ENCODE measurements around the gene SLC16A5.
"Not testable (repeated sequence)": the region's sequence is repeated elsewhere in the genome, so short reads cannot be mapped to it uniquely, and the experiment has no call there.

SLC16A5 gene

DNA sequence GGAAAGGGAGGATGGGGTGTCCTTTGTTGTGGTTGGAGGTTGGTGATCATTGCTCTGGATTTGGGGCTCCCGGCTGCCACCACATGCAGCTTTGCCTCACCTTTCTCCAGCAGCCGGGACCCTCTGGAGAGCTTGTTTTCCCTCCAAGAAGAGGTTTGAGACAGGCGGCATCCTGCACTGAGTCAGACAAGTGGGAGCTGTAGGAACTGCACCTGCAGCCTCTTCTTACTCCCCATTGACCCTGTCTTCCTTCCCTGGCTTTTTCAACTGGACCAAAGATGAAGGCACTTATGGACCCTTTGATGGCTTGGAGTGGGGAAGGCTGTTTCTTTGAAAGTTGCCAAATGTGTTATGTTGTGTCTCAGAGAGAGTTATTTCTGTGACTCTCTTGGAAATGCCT, 24.1 kb upstream of the SLC16A5 start:
- no peak for DNase-seq (ENCODE audit: insufficient read length, low spot score)
- FAIRE-seq: no peak

DNA sequence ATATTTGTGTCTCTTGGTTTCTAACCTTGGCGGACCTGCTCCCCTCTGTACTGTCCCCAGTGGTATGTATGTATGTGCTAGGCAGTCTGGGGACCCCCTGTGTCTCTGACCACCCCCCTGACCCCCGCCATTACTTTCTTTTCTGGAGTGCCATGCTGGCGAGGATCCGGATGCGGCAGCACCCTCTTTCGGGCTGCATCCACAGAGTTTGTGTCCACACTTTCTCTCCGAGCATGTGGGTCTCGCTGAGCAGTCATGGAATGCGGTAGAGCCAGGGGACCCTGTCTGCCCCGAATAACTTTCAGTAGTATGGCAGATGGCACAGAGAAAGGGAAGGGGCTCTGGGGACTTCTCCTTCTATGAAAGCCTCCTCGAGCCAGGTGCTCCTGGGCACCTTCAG, 23.7 kb upstream of the SLC16A5 start:
- FAIRE-seq: no peak
- no peak for DNase-seq (ENCODE audit: insufficient read length, low spot score)

DNA sequence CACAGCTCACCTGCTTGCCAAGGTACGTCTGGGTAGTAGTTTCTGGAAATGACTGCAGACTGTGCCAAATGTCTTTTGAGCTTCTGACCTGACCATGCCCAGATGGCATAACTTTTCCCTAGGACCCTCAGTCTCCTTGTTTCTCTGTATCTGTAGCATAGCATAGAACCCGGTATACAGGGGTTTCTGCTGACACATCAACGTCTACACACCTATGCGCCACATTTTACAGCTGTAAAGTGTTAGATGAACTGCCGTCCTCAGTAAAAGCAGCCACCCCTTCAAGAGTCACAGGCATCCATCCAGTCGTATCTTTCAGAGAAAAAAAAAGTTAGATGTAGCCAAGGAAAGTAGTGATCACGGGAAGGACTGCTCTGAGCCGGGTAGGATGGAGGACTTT, 23.3 kb upstream of the SLC16A5 start:
- DNase-seq (ENCODE audit: insufficient read length, low spot score): no peak

DNA sequence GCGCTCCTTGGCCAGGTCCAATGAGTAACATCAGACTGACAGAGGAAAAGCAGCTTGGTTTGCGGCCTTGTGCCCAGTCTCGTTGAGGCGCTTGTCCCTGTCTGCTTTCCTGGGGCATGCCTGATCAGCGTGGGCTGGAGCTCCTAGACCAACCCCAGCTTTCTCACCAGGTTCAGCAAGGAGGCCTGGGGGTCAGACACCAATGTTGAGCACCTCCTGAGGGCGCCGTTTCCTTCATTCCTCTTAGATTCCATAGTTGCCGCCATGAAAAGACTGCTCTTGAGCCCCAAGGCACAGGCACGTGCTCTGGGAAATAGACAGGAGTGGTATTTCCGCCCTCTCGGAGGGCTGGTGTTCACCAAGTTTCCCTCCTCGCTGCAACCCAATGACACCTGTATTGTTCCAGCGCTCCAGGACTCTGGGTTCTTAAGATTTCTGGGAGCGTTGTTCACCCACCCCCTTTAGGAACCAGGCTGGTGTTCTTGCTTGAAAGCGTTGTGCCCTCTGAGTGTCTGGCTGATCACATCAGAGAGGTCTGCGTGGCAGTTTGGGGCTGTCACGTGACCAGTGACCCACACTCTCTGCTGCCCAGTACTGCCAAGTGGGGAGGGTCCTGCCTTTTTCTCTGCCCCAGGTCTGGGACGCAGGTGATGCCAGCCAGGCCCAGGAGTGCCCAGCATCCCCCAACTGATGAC, 22.7 kb upstream of the SLC16A5 start:
- no peak for FAIRE-seq
- DNase-seq (ENCODE audit: insufficient read length, low spot score): no peak

More for the DNA sequence above, 23.3 kb upstream of the SLC16A5 start:
- FAIRE-seq: no peak

DNA sequence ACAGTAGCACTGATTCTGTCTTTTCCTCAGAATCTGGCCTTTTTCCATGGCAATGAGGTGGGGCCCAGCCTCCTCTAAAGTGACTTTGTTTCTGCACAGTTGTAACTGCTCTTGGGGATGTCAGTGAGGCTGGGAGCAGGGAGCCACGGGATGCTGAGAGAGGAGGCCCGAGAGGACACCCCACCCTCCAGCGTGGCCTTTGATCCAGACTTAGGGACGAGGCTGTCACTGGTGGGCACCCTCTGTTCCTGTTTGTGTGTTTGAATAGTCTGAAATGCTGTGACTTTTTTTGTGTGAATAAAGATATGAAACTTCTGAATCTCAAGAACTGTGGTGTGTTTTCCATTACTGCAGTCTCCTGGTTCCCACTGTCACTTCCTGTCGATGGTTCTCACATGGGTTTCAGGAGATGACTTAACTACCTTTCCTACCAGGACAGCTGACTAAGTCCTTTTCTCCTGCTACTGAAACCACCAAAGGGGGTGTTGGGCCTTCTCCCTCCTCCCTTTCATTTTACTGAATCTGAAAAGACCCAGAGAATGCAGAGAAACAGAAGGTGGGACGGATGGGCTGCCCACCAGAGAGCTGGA, 22.1 kb upstream of the SLC16A5 start:
- FAIRE-seq (peak; percentile 88), DNase-seq (ENCODE audit: insufficient read length, low spot score) (no peak)

DNA sequence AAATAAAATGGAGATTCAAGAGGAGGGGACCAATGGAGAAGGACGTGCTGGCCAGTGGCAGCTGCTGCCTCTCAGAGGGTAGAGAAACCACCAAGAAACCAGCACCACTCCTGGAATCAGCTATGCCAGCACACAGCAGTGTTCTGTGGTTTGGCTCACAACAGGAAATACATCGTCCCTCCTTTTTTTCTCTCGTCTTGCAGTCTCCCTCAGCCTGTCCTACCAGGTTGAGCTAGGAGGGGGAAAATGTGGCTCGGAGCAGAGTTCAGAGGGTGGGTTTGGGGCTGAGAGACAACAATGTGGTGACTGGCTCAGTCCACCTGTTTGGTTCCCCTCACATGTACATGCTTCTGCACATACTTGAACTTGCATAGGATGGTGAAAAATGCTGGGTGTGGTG, 19.9 kb upstream of the SLC16A5 start:
- DNase-seq (ENCODE audit: insufficient read length, low spot score): no peak
- FAIRE-seq: no peak

DNA sequence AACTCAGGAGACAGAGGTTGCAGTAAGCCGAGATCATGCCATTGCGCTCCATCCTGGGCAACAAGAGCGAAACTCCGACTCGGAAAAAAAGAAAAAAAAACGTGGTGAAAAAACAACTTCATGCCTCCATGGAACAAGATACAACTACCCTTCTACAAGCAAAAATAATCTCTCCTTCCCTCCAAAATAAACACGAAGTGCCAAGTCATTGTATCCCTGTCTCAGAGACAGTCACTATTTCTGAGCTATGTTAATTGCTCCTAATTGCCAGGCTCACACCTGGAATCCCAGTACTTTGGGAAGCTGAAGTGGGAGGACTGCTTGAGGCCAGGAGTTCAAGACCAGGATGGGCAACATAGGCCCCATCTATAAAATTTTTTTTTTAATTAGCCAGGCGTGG, 19.0 kb upstream of the SLC16A5 start:
- no peak for FAIRE-seq

DNA sequence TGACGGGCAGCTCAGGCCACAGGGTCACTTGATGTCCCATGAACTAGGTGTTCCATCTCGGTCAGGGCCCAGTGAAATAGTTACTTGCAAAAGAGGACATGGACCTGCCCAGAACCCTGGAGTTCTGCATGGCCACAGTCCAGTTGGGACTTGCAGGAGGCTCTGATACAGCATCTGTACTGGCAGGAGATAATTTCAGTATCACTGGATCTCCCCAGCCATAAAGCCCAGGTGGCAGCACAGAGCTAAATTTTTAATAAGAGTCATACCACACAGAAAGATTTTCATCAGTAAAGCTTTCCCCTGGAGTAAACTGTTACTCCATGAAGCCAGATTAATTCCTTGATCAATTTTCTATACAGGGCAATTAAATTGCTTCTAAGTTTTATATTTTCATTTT, 18.0 kb upstream of the SLC16A5 start:
- FAIRE-seq (no peak), DNase-seq (ENCODE audit: insufficient read length, low spot score) (no peak)

More for the DNA sequence above, 19.0 kb upstream of the SLC16A5 start:
- DNase-seq (ENCODE audit: insufficient read length, low spot score): no peak

DNA sequence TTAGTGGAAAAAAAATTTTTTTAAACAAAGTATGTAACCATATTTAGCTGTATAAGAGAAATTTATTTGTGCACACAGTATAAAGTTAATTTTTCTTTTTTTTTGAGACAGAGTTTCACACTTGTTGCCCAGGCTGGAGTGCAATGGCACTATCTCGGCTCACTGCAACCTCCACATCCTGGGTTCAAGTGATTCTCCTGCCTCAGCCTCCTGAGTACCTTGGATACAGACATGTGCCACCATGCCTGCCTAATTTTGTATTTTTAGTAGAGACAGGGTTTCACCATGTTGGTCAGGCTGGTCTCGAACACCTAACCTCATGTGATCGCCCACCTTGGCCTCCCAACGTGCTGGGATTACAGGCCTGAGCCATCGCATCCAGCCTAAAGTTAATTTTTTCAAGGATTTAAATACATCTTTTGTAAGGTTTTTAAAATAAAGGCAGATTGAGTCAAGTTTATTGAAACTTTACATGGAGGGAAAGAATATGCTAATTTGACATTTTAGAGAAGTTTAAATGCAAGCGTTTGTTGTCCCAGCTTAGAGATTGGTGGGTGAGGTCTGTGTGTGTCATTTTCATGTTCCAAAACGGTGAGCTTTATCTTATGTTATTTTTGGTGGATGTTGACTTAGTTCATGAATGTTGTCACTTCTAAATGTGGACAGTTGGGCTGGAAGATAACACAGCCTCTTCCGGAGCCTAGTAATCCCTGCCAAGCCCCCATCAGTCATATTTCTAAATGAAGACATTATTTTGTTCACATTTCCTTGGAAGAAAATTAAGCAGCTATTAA, 16.1 kb upstream of the SLC16A5 start:
- not testable (repeated sequence) for DNase-seq (ENCODE audit: insufficient read length, low spot score); FAIRE-seq

DNA sequence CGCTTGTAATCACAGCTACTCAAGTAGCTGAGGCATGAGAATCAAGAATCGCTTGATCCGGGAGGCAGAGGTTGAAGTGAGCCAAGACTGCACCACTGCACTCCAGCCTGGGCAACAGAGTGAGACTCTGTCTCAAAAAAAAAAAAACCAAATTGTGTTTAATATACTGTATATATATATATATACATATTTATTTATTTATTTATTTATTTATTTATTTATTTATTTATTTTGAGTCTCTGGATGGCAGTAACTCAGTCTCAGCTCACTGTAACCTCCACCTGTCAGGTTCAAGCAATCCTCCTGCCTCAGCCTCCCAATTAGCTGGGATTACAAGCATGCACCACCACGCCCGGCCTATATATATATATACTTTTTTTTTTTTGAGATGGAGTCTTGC, 14.8 kb upstream of the SLC16A5 start:
- not testable (repeated sequence) for DNase-seq (ENCODE audit: insufficient read length, low spot score); FAIRE-seq

DNA sequence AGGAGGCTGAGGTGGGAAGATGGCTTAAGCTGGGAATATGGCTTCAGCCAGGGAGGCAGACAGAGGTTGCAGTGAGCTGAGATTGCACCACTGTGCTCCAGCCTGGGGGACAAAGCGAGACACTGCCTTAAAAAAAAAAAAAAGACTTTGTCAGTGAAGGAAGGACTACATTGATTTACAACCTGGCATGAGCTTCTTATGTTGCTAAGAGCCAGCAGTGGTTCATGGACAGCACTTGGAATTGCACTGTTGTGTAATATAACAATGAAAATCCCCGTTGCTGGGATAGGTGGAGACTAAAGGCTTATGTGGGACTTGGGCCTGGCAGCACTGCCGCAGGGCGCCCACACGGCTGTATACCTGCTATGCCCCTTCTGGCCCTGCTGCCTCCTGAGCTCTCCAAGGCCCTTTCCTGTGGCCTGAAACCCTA, 14.1 kb upstream of the SLC16A5 start:
- no peak for DNase-seq (ENCODE audit: insufficient read length, low spot score)
- FAIRE-seq: no peak

DNA sequence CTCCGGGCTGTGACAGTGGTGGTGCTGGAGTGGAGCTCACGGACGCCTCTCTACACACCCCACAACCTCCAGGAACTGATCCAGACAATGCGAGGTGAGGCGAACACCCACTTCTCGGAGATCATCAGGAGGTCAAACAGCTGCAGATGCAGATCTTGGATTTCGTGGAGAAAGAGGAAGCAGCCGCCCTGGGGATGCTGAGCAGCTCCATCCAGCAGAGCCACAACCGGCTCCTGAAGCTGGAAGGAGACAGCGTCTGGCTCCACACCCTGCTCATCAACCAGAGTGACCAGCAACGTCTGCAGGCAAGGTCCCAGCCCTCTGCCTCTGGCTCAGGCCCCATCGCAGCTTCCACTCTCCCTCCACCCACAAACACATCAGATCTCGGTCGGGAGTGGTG, 13.2 kb upstream of the SLC16A5 start:
- no peak for DNase-seq (ENCODE audit: insufficient read length, low spot score)
- FAIRE-seq: no peak

DNA sequence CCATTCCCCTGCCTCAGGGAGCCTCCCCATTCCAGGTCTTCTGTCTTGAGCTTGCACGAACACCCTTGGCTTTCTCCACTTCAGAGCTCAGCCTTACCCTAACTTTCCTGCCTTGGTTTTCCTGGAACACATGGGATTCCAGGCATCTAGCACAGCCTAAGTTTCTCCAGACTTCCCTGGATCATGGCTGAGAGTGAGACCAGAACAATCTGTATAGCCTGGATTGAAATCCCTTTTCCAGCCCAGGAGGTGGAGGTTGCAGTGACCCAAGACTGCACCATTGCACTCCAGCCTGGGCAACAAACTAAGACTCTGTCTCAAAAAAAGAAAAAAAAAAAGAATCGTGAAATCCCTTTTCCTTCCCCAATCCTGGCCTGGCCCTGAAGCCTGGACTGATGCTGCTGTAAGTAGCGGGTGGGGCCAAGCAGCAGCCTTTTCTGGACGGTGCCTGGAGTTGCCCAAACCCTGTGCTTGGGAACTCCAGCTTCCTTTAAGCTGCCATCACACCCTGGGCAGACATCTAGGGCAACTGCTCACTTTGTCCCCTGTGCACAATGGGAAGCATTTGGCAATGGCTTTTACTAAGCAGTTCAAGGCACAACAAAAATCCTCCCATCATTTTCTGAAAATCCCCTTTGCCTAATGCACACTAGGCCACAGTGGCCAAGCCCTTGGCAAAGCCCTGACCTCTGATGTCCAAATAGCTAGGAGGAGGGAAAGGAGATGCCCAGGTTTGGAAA, 12.0 kb upstream of the SLC16A5 start:
- DNase-seq (ENCODE audit: insufficient read length, low spot score) (no peak), FAIRE-seq (no peak)

DNA sequence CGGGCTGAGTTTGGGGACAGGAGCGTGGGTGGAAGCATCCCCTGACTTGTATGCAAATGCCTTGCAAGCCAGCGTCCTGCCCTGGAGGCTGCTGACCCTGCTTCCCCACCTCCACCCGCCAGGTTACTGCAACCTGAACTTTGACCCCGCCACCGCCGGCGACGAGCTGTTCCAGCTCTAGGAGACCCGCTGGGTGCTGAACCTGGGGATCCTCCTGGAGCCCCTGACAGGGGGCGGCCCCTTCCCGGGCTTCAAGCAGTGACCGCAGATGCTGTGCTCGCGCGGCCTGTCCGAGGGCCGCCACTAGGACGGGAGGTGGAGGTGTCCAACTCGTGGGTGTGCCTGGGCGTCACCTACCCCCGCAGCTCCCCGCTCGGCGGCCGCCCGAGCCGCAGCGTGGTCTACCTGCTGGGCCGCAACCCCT, 10.7 kb upstream of the SLC16A5 start:
- FAIRE-seq (no peak), DNase-seq (ENCODE audit: insufficient read length, low spot score) (no peak)

DNA sequence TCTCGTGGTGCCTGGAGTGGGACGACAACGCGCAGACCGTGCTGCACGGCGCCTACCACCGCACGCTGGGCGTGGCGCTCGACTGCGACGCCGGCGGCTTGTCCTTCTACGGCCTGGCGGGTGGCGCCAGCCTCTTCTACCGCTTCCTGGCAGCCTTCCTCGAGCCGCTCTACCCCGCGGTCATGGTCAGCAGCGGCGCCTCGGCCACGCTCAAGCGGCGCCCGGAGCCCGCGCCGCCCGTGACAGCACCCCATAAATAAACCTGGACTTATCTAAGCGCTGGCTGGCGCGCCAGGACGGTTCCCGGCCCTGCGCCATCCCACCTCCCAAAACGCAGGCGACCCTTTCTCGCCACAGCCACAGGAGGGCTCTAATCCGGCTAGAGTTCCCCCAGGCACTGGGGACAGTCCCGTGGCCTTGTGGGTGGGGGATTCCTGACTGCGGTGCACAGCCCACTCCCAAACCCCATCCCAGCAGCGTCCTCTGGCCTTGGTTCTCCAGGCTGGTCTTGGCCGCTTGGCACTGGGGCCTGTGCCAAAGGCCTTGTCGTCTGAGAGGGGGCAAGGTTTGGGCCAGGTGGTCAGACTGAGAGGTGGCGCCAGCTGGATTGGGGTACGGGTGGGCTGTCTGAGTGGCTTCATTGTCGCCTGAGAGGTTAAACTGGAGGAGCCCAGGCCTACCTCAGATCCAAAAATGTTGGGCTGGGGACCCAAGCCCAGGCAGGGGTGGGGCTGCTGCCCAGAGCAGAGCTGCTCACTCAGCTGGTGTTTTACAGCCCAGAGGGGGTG, 10.1 kb upstream of the SLC16A5 start:
- DNase-seq (ENCODE audit: insufficient read length, low spot score): peak; percentile 76
- FAIRE-seq: peak; percentile 70

DNA sequence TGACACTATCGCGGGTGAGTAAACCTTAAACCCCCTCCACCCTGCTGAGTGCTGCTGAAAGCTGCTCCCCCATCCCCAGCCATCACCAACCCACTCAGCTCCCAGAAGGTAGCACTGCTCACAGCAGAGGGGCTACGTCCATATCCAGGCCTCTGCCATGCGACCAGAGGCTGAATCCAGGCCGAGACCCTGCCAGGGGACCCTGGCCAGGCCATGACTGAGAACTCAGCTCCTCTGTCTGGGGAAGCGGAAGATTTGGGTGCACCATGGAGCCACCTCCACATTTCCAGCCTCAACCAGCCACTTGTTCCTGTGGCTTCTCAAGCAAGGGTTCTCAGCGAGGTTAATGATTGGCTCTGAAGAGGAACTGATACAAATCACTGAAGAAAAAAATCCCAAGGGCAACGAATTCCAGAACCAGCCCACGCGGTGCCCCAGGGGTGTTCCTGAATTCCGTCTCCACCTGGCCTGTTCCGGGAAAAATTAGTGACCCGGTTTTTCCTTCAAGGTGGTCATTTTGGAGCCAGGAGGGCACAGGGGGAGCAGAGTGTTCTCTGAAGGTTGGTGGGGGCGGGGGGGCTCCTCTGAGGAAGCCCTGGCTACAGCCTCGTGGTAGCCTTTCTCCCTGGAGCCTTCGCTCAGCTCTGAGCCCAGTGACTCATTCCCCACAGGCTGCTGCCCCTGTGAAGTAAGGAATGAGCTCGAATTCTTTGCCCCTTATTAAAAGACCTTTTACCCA, 9.3 kb upstream of the SLC16A5 start:
- FAIRE-seq (peak; percentile 94), DNase-seq (ENCODE audit: insufficient read length, low spot score) (peak; percentile 70)

DNA sequence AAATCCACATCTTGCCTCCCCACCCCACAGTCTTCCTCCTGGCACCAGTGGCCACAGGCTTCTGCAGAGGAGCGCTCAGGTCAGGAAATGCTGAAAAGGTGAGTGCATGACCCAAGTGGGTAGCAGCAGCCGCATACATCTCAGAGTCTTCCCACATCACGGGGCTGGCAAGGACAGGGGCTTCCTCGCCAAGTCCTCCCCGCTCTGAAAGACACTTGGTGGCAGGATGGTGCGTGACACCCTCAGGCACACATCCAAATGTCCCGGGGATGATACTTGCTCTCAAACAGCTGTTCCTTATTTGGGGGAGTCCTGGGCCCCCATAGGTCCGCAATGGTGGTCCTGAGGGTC, 8.8 kb upstream of the SLC16A5 start:
- peak; percentile 48 for FAIRE-seq
- DNase-seq (ENCODE audit: insufficient read length, low spot score): no peak

DNA sequence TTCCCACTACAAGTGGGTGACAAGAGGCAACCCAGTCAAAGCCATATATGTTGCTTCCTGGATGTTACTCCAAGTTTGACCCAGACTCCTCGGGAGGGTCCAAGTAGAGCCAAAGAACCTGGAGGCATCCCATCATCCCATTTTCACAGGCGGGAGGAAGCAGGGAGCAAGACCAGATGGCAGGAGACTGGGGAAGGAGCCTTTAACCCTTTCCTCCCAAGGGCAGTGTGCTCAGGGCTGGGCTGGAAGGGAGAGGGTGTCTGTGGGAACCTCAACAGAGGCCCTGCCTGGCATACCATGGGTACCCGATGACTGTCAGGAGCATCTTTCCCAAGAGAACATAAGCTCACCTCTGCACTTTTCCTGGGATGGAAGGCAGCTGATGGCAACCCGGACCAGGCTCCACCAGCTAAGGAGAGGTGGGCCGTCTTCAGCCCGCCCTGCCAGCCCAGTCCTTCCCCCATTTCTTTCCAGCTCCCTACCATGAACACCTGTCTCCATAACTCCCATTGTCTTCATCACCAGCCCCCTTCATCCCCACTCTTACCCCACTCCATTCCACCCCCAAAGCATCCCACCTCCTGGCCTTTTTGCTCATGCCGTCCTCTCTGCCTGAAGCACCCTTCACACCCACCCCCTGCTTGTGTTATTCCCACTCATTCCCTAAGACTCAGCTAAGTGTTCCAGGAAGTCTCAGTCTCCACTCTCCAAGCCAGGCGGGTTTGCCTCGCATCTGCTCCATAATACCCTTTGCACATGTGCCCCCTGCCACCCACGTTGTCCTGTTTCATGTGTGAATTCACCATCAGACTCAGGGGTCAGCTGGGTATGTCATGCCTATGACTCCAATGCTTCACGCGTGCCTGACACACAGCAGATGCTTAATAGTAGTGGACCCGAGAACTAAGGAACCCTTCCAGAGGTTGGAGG, 5.9 kb upstream of the SLC16A5 start:
- FAIRE-seq (no peak), DNase-seq (ENCODE audit: insufficient read length, low spot score) (no peak)

DNA sequence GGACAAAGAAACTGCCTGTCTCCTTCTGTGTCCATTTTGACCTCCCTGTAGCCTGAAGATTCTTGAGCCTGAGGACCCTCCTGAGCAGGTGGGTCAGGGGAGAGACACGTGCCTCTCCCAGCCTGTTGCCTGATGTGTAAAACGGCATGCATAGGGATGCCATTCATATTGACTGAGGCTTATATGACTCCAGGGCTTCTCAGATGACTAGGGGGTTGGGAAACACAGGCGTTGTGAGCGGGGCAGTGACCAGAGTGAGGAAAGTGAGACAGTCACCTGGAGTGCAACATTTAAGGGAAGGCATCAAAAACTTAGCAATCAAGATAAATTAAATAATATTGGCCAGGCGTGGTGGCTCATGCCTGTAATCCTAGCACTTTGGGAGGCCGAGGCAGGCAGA, 5.1 kb upstream of the SLC16A5 start:
- no peak for DNase-seq (ENCODE audit: insufficient read length, low spot score)
- no peak for FAIRE-seq

Data from GM19239 (cell line).